ENCODE data around the gene SPON2. TPM values are rescaled to one million over a fixed set of nuclear protein-coding genes. Genes with fewer than 3 reads are reported as not detected.

Gene SPON2
- total RNA-seq = 13.9 TPM
- long read RNA-seq, transcript SPON2-201 (6 exons, 1,869 nt) = major isoform, 14 of 24 reads
- long read RNA-seq, partial matches to known transcripts = 6 of 24 reads
- long read RNA-seq, other reads (novel, unspliced or antisense) = 4 of 24 reads

DNA sequence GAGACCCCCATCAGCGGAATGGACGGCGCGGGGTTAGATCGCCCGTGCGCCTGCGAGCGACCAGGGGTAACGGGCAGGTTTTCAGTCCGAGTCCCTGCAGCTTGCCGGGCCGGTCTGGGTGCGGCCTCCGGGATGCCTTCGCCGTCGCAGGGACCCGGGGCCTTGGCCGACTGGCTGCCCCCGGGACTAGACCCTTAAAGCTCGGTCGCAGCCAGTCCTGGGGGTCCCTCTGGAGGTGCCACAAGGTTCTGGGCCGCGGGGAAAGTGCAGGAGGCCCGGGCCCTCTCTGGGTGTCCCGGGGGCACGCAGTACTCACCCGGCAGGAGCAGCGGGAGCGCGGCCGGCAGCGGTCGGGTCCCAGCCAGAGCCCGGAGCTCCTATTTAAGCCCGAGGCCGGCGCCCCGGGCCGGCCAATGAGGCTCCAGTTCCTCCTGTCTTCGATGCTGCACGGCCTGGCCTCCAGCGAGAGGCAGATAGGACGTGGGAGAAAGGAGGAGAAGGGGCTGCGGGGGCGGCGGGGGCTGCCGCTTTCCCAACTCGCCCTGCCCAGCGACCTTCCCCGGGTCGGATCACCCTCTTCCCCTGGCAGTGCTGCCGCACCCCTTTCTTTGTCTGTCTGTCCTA lies at the start of gene SPON2:
Gene SPON2 (minus strand): TSS at position 356 of the 624 bp plus-strand sequence.
- intact Hi-C loops (cut with micrococcal nuclease) = no loop called here
- Histone ChIP-seq H3K9me3 (replicated peaks) (no peaks in the 10 kb centered on the region), H3K36me3 (no peaks in the 10 kb centered on the region), H3K27ac (replicated peaks) (peak within 1 kb of the TSS; percentile 81), H3K4me3 (peak within 1 kb of the TSS; percentile 65), H3K4me1 (peaks cover 55% of the 10 kb centered on the region), H3K27me3 (ENCODE audit: low read depth) (peaks cover 47% of the 10 kb centered on the region)
- TF ChIP-seq, protein P1, sequence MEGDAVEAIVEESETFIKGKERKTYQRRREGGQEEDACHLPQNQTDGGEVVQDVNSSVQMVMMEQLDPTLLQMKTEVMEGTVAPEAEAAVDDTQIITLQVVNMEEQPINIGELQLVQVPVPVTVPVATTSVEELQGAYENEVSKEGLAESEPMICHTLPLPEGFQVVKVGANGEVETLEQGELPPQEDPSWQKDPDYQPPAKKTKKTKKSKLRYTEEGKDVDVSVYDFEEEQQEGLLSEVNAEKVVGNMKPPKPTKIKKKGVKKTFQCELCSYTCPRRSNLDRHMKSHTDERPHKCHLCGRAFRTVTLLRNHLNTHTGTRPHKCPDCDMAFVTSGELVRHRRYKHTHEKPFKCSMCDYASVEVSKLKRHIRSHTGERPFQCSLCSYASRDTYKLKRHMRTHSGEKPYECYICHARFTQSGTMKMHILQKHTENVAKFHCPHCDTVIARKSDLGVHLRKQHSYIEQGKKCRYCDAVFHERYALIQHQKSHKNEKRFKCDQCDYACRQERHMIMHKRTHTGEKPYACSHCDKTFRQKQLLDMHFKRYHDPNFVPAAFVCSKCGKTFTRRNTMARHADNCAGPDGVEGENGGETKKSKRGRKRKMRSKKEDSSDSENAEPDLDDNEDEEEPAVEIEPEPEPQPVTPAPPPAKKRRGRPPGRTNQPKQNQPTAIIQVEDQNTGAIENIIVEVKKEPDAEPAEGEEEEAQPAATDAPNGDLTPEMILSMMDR (IDR thresholded peaks at IDR 0.05; ENCODE audit: borderline replicate concordance) = no peak
- no peak for DNase-seq

DNA sequence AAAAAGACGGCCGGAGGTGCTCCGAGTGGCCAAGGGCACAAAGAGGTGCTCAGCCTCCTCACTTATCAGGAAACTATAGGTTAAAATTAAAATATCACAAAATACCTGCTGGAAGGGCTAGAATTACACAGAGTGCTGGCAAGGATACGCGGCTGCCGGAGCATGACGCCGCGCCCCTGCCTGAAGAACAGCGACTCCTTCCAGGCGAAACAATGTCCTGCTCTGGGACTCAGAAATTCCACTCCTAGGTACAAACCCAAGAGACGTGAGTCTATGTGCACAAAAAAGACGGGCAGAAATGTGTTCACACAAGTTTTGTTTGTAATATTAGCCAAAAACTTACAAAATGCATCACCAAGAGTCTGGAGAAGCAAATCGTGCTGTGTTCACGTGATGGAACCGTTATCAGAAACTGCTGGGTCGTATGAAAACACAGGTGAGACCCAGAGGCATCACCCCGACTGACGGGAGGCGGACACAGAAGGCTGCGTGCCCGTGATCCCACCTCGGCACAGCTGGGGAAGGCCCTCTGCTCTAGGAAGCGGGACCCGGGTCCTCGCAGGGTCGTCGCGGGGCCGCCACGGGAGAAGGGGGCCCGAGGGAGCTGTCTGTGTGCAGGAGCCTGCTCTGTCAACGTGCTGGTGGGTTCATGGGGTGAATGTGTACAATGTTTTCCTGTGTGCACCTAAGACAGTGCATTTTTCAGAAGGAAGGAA lies 48.9 kb upstream of the SPON2 start:
- intact Hi-C loops (cut with micrococcal nuclease) = no loop called here
- peaks cover 69% of the 10 kb centered on the region for H3K36me3 ChIP-seq
- no peak overlapping the region for H3K27ac ChIP-seq (replicated peaks)
- DNase-seq = no peak
- no peak overlapping the region for H3K4me3 ChIP-seq
- no peaks in the 10 kb centered on the region for H3K27me3 ChIP-seq (ENCODE audit: low read depth)
- TF ChIP-seq, protein P1 (IDR thresholded peaks at IDR 0.05; ENCODE audit: borderline replicate concordance) = no peak
- H3K4me1 ChIP-seq = peaks cover 28% of the 10 kb centered on the region
- H3K9me3 ChIP-seq (replicated peaks) = no peaks in the 10 kb centered on the region

DNA sequence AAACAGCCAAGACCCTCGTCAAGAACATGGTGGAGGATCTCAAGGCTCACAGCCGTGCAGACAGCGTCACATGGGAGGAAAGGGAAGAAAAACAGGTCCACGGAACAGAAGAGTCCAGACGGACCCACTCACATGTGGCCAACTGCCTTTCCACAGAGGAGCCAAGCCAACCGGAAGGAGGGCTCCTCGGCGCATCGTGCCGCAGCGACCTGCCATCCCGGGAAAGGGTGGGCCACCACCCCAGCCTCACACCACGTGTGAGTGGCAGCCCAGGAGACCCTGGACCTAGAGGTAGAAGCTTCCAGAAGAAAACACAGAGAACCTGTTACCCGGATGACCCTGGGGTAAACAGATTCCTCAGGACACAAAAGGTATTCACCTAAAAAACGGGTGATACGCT lies 48.2 kb upstream of the SPON2 start:
- Histone ChIP-seq H3K27me3 (ENCODE audit: low read depth) (no peaks in the 10 kb centered on the region), H3K4me1 (peaks cover 27% of the 10 kb centered on the region), H3K9me3 (replicated peaks) (no peaks in the 10 kb centered on the region), H3K4me3 (no peak overlapping the region), H3K27ac (replicated peaks) (no peak overlapping the region), H3K36me3 (peaks cover 74% of the 10 kb centered on the region)
- TF ChIP-seq, protein P1 (IDR thresholded peaks at IDR 0.05; ENCODE audit: borderline replicate concordance) = no peak
- DNase-seq = no peak
- intact Hi-C loops (cut with micrococcal nuclease) = no loop called here

DNA sequence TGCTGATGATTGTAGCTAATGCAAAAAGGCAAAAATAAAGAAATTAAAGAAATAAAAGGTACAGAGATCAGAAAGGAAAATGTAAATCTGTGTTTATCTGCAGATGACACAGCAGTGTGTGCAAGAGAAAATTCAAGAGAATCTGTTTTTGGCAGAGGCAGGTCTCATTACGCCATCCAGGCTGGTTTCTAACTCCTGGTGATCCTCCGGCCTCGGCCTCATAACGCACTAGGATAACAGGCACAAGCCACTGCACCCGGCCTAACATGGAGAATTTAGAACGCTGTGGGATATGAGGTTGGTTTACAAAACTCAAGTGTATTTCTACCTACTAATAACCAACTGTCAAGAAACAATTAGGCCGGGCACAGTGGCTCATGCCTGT lies 47.2 kb upstream of the SPON2 start:
- DNase-seq = no peak
- peaks cover 74% of the 10 kb centered on the region for H3K36me3 ChIP-seq
- no peak overlapping the region for H3K4me3 ChIP-seq
- no peak overlapping the region for H3K27ac ChIP-seq (replicated peaks)
- no peaks in the 10 kb centered on the region for H3K27me3 ChIP-seq (ENCODE audit: low read depth)
- H3K4me1 ChIP-seq = peaks cover 30% of the 10 kb centered on the region
- TF ChIP-seq, protein P1 (IDR thresholded peaks at IDR 0.05; ENCODE audit: borderline replicate concordance) = no peak
- intact Hi-C loops (cut with micrococcal nuclease) = no loop called here
- no peaks in the 10 kb centered on the region for H3K9me3 ChIP-seq (replicated peaks)

DNA sequence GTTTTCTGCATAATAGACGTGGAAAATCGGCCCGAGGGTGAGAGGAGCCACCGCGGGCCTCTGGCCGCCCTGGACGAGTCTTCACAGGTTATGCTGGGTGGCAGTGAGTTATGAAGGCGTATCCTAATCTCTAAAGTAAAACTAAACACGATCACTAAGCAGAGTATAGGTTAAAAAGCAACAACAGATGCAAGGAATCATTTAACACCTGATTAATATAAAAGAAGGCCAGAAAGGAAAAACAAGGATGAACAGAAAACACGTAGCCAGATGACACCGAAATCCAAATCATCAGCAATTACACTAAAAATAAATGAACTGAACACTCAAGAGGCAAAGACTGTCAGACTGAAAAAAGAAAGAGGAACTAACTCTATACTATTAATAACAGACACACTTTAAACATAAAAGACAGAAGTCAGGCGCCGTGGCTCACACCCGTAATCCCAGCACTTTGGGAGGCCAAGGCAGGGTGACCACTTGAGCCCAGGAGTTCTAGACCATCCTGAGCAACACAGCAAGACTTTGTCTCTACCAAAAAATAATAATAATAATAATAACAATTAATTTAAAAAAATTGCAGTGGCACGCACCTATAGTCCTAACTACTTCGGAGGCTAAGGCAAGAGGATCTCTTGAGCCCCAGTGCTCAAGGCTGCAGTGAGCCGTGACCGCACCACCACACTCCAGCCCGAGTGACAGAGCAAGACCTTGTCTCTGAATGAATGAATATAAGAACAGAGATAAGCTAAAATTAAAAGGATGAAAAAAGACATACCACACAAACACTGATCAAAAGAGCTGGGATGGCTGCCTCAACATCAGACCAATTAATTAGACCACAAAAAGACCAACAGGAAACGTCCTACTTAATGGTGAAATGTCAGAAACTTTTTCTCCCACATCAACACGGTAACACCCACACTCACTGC lies 46.5 kb upstream of the SPON2 start:
- Histone ChIP-seq H3K27me3 (ENCODE audit: low read depth) (no peaks in the 10 kb centered on the region), H3K4me1 (peaks cover 31% of the 10 kb centered on the region), H3K36me3 (peaks cover 74% of the 10 kb centered on the region), H3K27ac (replicated peaks) (no peak overlapping the region), H3K9me3 (replicated peaks) (no peaks in the 10 kb centered on the region), H3K4me3 (no peak overlapping the region)
- intact Hi-C loops (cut with micrococcal nuclease) = no loop called here
- TF ChIP-seq, protein P1 (IDR thresholded peaks at IDR 0.05; ENCODE audit: borderline replicate concordance) = no peak
- no peak for DNase-seq
